ENCODE data around the gene CCSER1. TPM values are rescaled to one million over a fixed set of nuclear protein-coding genes. Genes with fewer than 3 reads are reported as not detected.

The CCSER1 gene
- total RNA-seq, 1 experiment from 2014 or later, result 1.5 TPM

Other genes with a start within 250 kb of the CCSER1 start
- not detected in 2 replicates for gene MMRN1, start 232.5 kb upstream of the CCSER1 start, total RNA-seq (2014; rRNA removed; shearing (Covaris generic))